Upper lobe of left lung (tissue), 6 donors: ENCODE results near the gene UVSSA. TPM values are rescaled to one million over a fixed set of nuclear protein-coding genes. Genes with fewer than 3 reads are reported as not detected.
A peak's percentile ranks its signal among the peaks of the same experiment; 100 is the strongest.

Experiments
- ATAC-seq, 2 donors: fragments of 200-7000 bp; cut with Tn5 transposase; one replicate each; pipeline ENCODE4 v1.9.1; 2022; ENCODE audit warnings: mild to moderate bottlenecking in 2 of 2, moderate library complexity in 2 of 2; ENCODE audit not compliant: low FRiP score in 2 of 2
- DNase-seq, 2 donors: peaks; one replicate each; pipeline ENCODE4 v3.0.0-alpha.2; 2019 to 2020
- H3K27ac ChIP-seq, 4 donors: fragments of 200-600 bp; sonication (generic); one replicate each; pipeline ENCODE4 v1.5.1; 2016 to 2019
- H3K27me3 ChIP-seq, 4 donors: fragments of 200-600 bp; sonication (generic); one replicate each; pipeline ENCODE4 v1.5.1; 2017 to 2019
- H3K36me3 ChIP-seq, 4 donors: fragments of 200-600 bp; sonication (generic); one replicate each; pipeline ENCODE4 v1.5.1; 2016 to 2019
- H3K4me1 ChIP-seq, 4 donors: fragments of 200-600 bp; sonication (generic); one replicate each; pipeline ENCODE4 v1.5.1; 2018 to 2019
- H3K4me3 ChIP-seq, 4 donors: fragments of 200-600 bp; sonication (generic); one replicate each; pipeline ENCODE4 v1.5.1; 2017 to 2019; ENCODE audit warnings: mild to moderate bottlenecking in 2 of 4, moderate library complexity in 1 of 4
- H3K9me3 ChIP-seq, 4 donors: fragments of 200-600 bp; sonication (generic); one replicate each; pipeline ENCODE4 v1.5.1; 2018 to 2019
- EP300 ChIP-seq, 4 donors: sonication (generic); formaldehyde crosslinking; IDR thresholded peaks; one replicate each; pipeline ENCODE4 v1.5.1; 2017; ENCODE audit warnings: antibody characterized with exemption in 4 of 4, control low read depth in 2 of 4
- POLR2A ChIP-seq, 4 donors: fragments of 450-650 bp; IDR thresholded peaks; one replicate each; pipeline ENCODE4 v1.5.1; 2016 to 2017; ENCODE audit warnings: antibody characterized with exemption in 4 of 4, mild to moderate bottlenecking in 2 of 4
- POLR2AphosphoS5 ChIP-seq, 2 donors: sonication (generic); formaldehyde crosslinking; IDR thresholded peaks; one replicate each; pipeline ENCODE4 v1.5.1; 2017; ENCODE audit warnings: antibody characterized with exemption in 2 of 2
- WGBS, 2 donors: methylation state at CpG; one replicate each; pipeline ENCODE4 v1.1.5; 2017 to 2018; 5-methylcytosine and 5-hydroxymethylcytosine counted together
- total RNA-seq, 6 donors: library from RNA; depleted of rRNA in 4 of 6; stranded (reverse); fragments of >200 nt in 4 of 6; gene quantifications; one replicate each; pipeline versions ENCODE4 v1.1.0 to v1.2.1, GENCODE V29; 2016 to 2021
- TF ChIP-seq, protein P1 (sequence below), 6 experiments: fragments of 450-650 bp in 4 of 6; fragments of 200-600 bp in 2 of 6; sonication (generic) in 2 of 6; IDR thresholded peaks; one replicate each; pipeline ENCODE4 v1.5.1; 2016 to 2019; ENCODE audit warnings: antibody characterized with exemption in 6 of 6
- donor health status: DM: no; HTN: no; CAD: no; lungs with moderate emphysema.
- donor health status: DM: no; HTN: yes; CAD: no; lungs with severe emphysema.

UVSSA gene
- total RNA-seq, 6 donors from 2014 or later: 15.2 to 138 (median 46.5) TPM

DNA sequence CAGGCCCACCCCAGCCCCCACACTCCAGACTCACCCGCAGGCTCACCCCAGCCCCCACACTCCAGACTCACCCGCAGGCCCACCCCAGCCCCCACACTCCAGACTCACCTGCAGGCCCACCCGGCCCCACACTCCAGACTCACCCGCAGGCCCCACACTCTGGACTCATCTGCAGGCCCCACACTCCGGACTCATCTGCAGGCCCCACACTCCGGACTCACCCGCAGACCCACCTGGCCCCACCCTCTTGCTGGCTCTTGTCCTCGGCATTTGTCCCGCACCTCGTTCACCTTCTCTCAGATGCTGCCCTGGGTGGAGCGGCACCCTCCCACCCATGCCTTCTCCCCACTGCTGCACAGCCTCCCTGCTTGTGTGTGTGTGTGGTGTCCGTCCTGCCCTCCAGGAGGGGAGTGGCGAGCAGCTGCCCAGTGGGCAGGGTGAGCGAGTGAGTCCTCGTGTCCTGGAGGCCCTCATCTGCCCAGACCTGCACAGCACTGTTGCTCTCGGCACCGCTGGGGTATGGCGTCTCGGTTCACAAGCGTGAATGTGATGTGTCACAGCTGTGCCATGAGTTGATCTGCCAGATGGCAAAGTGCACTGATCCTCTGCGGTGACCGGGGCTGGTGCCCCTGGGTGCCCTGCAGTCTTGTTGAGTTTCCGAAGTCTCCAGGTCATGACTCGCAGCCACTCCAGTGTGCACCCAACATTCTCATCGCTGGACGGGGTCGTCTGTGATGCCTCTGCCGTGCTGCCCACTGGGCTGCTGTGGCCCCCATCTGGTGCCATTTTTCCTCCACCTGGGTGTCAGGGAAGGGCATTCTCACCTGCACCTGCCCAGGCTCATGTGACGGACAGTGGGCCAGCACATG, 29.6 kb upstream of the UVSSA start:
- Histone ChIP-seq H3K36me3 (peaks cover 24 to 89% (median 65%) of the 10 kb centered on the region in 4 donors), H3K9me3 (no peaks in the 10 kb centered on the region), H3K4me3 (no peak overlapping the region), H3K4me1 (peaks cover 0 to 3% (median 0%) of the 10 kb centered on the region in 4 donors), H3K27me3 (no peaks in the 10 kb centered on the region), H3K27ac (no peak overlapping the region)
- no peak for ATAC-seq
- TF ChIP-seq POLR2A (IDR thresholded peaks at IDR 0.05) (no peak), POLR2AphosphoS5 (IDR thresholded peaks at IDR 0.05) (no peak), EP300 (IDR thresholded peaks at IDR 0.05) (no peak)
- TF ChIP-seq, protein P1, sequence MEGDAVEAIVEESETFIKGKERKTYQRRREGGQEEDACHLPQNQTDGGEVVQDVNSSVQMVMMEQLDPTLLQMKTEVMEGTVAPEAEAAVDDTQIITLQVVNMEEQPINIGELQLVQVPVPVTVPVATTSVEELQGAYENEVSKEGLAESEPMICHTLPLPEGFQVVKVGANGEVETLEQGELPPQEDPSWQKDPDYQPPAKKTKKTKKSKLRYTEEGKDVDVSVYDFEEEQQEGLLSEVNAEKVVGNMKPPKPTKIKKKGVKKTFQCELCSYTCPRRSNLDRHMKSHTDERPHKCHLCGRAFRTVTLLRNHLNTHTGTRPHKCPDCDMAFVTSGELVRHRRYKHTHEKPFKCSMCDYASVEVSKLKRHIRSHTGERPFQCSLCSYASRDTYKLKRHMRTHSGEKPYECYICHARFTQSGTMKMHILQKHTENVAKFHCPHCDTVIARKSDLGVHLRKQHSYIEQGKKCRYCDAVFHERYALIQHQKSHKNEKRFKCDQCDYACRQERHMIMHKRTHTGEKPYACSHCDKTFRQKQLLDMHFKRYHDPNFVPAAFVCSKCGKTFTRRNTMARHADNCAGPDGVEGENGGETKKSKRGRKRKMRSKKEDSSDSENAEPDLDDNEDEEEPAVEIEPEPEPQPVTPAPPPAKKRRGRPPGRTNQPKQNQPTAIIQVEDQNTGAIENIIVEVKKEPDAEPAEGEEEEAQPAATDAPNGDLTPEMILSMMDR (IDR thresholded peaks at IDR 0.05): no peak
- WGBS, 2 donors: 93 to 95% methylated on average over 22 to 29 of the region's 29 CpGs
- peak in 1 of 2 donors; percentile 65 for DNase-seq

DNA sequence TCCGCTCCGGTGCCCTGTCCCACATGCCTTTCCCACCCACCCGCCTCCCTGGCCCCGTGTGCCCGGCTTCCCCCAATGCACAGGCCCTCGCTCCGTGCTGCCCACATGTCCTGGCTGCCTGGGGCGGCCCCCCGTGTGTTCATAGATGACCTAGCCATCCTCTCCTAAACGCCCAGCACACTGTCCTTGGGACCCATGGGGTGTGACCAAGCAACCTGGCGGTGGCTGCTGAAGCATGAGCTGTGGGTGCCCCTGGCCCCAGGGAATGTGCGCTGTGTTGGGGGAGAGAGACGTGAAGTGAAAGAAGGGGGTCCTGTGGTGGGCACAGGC, 29.0 kb upstream of the UVSSA start:
- H3K4me1 ChIP-seq: peaks cover 0 to 3% (median 0%) of the 10 kb centered on the region in 4 donors
- H3K27ac ChIP-seq: no peak overlapping the region
- ATAC-seq: no peak
- DNase-seq: no peak
- H3K36me3 ChIP-seq: peaks cover 21 to 87% (median 62%) of the 10 kb centered on the region in 4 donors
- TF ChIP-seq, protein P1 (IDR thresholded peaks at IDR 0.05): no peak
- TF ChIP-seq POLR2AphosphoS5 (IDR thresholded peaks at IDR 0.05) (no peak), POLR2A (IDR thresholded peaks at IDR 0.05) (no peak), EP300 (IDR thresholded peaks at IDR 0.05) (no peak)
- WGBS, 2 donors: 95 to 100% methylated on average over 13 of the region's 13 CpGs
- H3K4me3 ChIP-seq: no peak overlapping the region
- H3K9me3 ChIP-seq: no peaks in the 10 kb centered on the region
- H3K27me3 ChIP-seq: no peaks in the 10 kb centered on the region

DNA sequence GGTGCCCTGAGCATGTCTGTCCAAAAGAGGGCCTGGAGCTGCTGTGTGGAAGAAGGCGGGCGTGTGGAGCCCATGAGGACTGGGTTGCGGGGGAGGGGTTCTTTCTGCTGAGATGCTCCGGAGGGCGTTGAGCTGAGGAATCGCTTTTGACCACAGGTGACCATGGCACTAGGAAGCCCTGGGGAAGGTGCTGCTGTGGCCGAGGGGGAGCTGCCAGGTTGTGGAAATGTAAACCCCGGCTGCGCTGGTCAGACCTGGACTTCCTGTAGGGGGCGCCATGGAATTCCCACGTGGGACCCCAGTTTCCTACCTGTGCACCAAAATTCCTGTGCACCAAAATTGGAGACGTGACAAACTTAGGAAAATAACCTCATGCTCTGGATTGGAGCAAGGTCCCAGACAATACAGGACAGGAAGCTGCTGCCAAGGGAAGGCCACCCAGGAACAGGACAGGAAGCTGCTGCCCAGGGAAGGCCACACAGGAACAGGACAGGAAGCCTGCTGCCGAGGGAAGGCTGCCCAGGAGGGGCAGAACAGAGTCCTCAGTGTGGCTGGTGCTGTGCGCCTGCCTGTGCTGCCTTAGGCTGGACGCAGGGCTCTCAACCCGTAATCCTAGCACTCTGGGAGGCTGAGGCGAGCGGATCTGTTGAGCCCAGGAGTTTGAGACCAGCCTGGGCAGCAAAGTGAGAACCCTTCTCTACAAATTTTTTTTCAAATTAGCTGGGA, 28.4 kb upstream of the UVSSA start:
- H3K27ac ChIP-seq: peak overlapping the region in 1 of 4 donors; percentile 17
- H3K36me3 ChIP-seq: peaks cover 16 to 87% (median 62%) of the 10 kb centered on the region in 4 donors
- no peak overlapping the region for H3K4me3 ChIP-seq
- ATAC-seq (no peak), DNase-seq (peak in 1 of 2 donors; percentile 25)
- H3K9me3 ChIP-seq: no peaks in the 10 kb centered on the region
- TF ChIP-seq, protein P1 (IDR thresholded peaks at IDR 0.05): peak in 1 of 6 experiments; percentile 6
- TF ChIP-seq POLR2A (IDR thresholded peaks at IDR 0.05): no peak
- no peak for TF ChIP-seq EP300 (IDR thresholded peaks at IDR 0.05)
- no peak for TF ChIP-seq POLR2AphosphoS5 (IDR thresholded peaks at IDR 0.05)
- WGBS, 2 donors: 86 to 87% methylated on average over 12 to 18 of the region's 18 CpGs
- no peaks in the 10 kb centered on the region for H3K27me3 ChIP-seq
- H3K4me1 ChIP-seq: peaks cover 0 to 3% (median 0%) of the 10 kb centered on the region in 4 donors

DNA sequence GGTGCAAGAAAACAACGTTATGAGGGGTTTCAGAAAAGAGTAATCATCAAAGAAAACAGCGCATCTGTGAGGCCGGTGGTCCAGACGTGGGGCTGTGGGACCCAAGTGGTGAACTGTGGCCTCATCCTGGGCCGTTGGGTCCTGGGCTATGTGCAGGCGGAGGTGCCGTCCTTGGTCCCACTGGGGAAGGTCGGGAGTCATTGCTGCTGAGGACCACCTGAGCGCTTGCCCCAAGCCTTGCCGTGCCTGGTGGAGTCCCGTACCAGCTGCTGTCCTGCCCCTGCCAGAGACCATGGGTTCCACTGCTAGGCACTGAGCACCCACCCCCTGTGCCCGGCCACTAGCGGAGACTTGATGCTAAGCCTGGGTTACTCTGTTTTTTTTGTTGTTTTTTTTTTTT, 25.5 kb upstream of the UVSSA start:
- DNase-seq: peak in 1 of 2 donors; percentile 35
- Histone ChIP-seq H3K36me3 (peaks cover 8 to 86% (median 55%) of the 10 kb centered on the region in 4 donors), H3K4me3 (no peak overlapping the region), H3K27ac (no peak overlapping the region), H3K4me1 (peaks cover 0 to 3% (median 0%) of the 10 kb centered on the region in 4 donors), H3K27me3 (no peaks in the 10 kb centered on the region), H3K9me3 (no peaks in the 10 kb centered on the region)
- TF ChIP-seq, protein P1 (IDR thresholded peaks at IDR 0.05): no peak
- TF ChIP-seq POLR2A (IDR thresholded peaks at IDR 0.05): no peak
- TF ChIP-seq POLR2AphosphoS5 (IDR thresholded peaks at IDR 0.05): no peak
- no peak for ATAC-seq
- WGBS, 2 donors: 93 to 99% methylated on average over 13 of the region's 13 CpGs
